NCI-H226 (cell line): Measurements from ENCODE around the gene GPR101.
"Not testable (repeated sequence)": the region's sequence is repeated elsewhere in the genome, so short reads cannot be mapped to it uniquely, and the experiment has no call there.

ENCODE experiments used
- DNase-seq: peaks from one replicate; pipeline ENCODE4 v3.0.0-alpha.2; 2015

The GPR101 gene

DNA sequence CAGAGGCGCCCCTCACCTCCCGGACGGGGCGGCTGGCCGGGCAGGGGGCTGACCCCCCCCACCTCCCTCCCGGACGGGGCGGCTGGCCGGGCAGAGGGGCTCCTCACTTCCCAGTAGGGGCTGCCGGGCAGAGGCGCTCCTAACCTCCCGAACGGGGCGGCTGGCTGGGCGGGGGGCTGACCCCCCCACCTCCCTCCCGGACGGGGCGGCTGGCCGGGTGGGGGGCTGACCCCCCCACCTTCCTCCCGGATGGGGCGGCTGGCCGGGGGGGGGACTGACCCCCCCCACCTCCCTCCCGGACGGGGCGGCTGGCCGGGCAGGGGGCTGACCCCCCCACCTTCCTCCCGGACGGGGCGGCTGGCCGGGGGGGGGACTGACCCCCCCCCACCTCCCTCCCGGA, 33.6 kb downstream of the GPR101 start:
- not testable (repeated sequence) for DNase-seq

DNA sequence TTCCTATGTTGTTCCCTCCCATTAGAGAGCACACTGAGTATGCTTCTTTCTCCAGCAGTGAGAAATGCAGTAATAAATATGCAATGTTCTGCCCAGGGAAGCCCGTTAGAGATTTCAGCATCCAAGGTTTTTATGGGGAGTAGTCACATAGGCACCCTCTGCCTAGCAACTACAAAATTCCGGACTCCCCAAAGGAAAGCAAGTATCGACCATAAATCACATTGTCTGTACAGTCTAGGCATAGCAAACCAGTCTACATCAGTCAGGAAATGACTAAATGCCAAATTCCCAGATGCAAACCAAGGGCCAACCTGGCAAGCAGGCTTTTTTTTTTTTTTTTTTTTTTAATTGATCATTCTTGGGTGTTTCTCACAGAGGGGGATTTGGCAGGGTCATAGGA, 34.8 kb downstream of the GPR101 start:
- peak; percentile 12 for DNase-seq
